HCT116 (cell line): ENCODE measurements around the gene CASP7. TPM values are rescaled to one million over a fixed set of nuclear protein-coding genes. Genes with fewer than 3 reads are reported as not detected.

Source experiments
- ATAC-seq: fragments of 200-7000 bp; cut with Tn5 transposase; 2 replicates; pipeline ENCODE4 v1.9.1; 2020; ENCODE audit warnings: mild to moderate bottlenecking, moderate library complexity
- BruUV-seq: library from RNA; stranded (reverse); fragments of 400-500 nt; replicated peaks from 2 replicates; lab custom pipeline; 2021; lab: Mats Ljungman, UMichigan
- CTCF ChIA-PET: fragments of 300-600 bp; sonication (Branson Sonifier 250); formaldehyde crosslinking; loops from one replicate; lab custom pipeline; 2021; ENCODE audit warnings: antibody characterized with exemption; lab: Charles Lee
- POLR2A ChIA-PET: fragments of 300-600, 350-600 bp; sonication (Branson Sonifier 250); formaldehyde crosslinking; loops from one replicate; lab custom pipeline; 2021; ENCODE audit warnings: antibody characterized with exemption; lab: Charles Lee
- RAD21 ChIA-PET, 2 experiments: fragments of 300-600 bp; sonication (Branson Sonifier 250); formaldehyde crosslinking; loops; one replicate each; lab custom pipeline; 2023; ENCODE audit warnings: low total read pairs in 2 of 2; ENCODE audit not compliant: uncharacterized antibody in 2 of 2, unreplicated experiment in 2 of 2, low non-redundant PET in 1 of 2; lab: Charles Lee
- DNase-seq: peaks from one replicate; pipeline ENCODE4 v3.0.0-alpha.2; 2010; ENCODE audit warnings: low read depth, low spot score
- H2AFZ ChIP-seq: fragments of 200-600 bp; shearing (Covaris generic), sonication (generic); 2 replicates; pipeline ENCODE4 v1.6.1; 2017; ENCODE audit warnings: low read depth, mixed run types, mixed read lengths, antibody characterized with exemption, low read length; ENCODE audit not compliant: poor library complexity, severe bottlenecking
- H3K27ac ChIP-seq: 2 replicates; pipeline ENCODE4 v1.5.1; 2012; ENCODE audit warnings: low read depth, low read length
- H3K27me3 ChIP-seq: fragments of 200-600 bp; sonication (generic); 2 replicates; pipeline ENCODE4 v1.6.1; 2016; ENCODE audit warnings: mixed run types, low read length, mixed read lengths; ENCODE audit not compliant: insufficient read depth
- H3K36me3 ChIP-seq, 2 experiments: fragments of 200-500 bp in 1 of 2; fragments of 200-600 bp in 1 of 2; sonication (Bioruptor generic) in 1 of 2; sonication (generic) in 1 of 2; 2 replicates each; pipeline versions ENCODE4 v1.5.1 to v1.6.1; 2014 to 2016; ENCODE audit warnings: low read length in 2 of 2, inconsistent platforms in 1 of 2, mixed read lengths in 1 of 2, mixed run types in 1 of 2; ENCODE audit not compliant: insufficient read depth in 2 of 2, control insufficient read depth in 1 of 2
- H3K4me1 ChIP-seq, 2 experiments: fragments of 200-600 bp in 1 of 2; sonication (generic) in 1 of 2; 2 replicates each; pipeline versions ENCODE4 v1.5.1 to v1.6.1; 2012 to 2017; ENCODE audit warnings: low read length in 2 of 2, inconsistent platforms in 1 of 2, mild to moderate bottlenecking in 1 of 2, mixed read lengths in 1 of 2, mixed run types in 1 of 2, moderate library complexity in 1 of 2; ENCODE audit not compliant: insufficient read depth in 2 of 2, control insufficient read depth in 1 of 2
- H3K4me2 ChIP-seq: fragments of 200-600 bp; sonication (generic); 2 replicates; pipeline ENCODE4 v1.6.1; 2017; ENCODE audit warnings: mixed run types, low read length, mixed read lengths
- H3K4me3 ChIP-seq, 2 experiments: fragments of 200-600 bp in 1 of 2; sonication (generic) in 1 of 2; replicated peaks in 1 of 2; 2 replicates each; pipeline ENCODE4 v1.5.1; 2011 to 2016; ENCODE audit warnings: low read length in 2 of 2, control low read depth in 1 of 2, low read depth in 1 of 2, mild to moderate bottlenecking in 1 of 2, mixed read lengths in 1 of 2, mixed run types in 1 of 2
- H3K79me2 ChIP-seq: fragments of 200-600 bp; sonication (generic); 2 replicates; pipeline ENCODE4 v1.6.1; 2017; ENCODE audit warnings: mild to moderate bottlenecking, mixed run types, low read length, moderate library complexity, mixed read lengths; ENCODE audit not compliant: insufficient read depth
- H3K9ac ChIP-seq: fragments of 200-600 bp; sonication (generic); 2 replicates; pipeline ENCODE4 v1.6.1; 2016; ENCODE audit warnings: low read length, mixed read lengths
- H3K9me2 ChIP-seq: fragments of 200-600 bp; sonication (generic), shearing (Covaris generic); 2 replicates; pipeline ENCODE4 v1.6.1; 2017; ENCODE audit warnings: mixed run types, mild to moderate bottlenecking, moderate library complexity; ENCODE audit not compliant: insufficient read depth
- H3K9me3 ChIP-seq, 2 experiments: fragments of 200-500 bp in 1 of 2; fragments of 200-600 bp in 1 of 2; sonication (Bioruptor generic) in 1 of 2; sonication (generic) in 1 of 2; 2 replicates each; pipeline ENCODE4 v1.6.1; 2014 to 2017; ENCODE audit warnings: low read length in 2 of 2, mixed read lengths in 2 of 2, inconsistent platforms in 1 of 2, low read depth in 1 of 2, mild to moderate bottlenecking in 1 of 2, mixed run types in 1 of 2, moderate library complexity in 1 of 2; ENCODE audit not compliant: control insufficient read depth in 1 of 2, insufficient read depth in 1 of 2
- H4K20me1 ChIP-seq: fragments of 200-600 bp; sonication (generic), shearing (Covaris generic); 2 replicates; pipeline ENCODE4 v1.6.1; 2017; ENCODE audit warnings: mixed run types, mild to moderate bottlenecking, moderate library complexity; ENCODE audit not compliant: insufficient read depth
- ELF1 ChIP-seq: IDR thresholded peaks from 2 replicates; pipeline ENCODE4 v1.6.1; 2012; ENCODE audit warnings: low read depth, borderline replicate concordance
- EZH2 ChIP-seq: fragments of 200-600 bp; sonication (generic); IDR thresholded peaks from 2 replicates; pipeline ENCODE4 v1.6.1; 2017; ENCODE audit warnings: antibody characterized with exemption, mixed run types
- FOSL1 ChIP-seq: IDR thresholded peaks from 2 replicates; pipeline ENCODE4 v1.6.1; 2012; ENCODE audit warnings: low read depth
- JUND ChIP-seq: IDR thresholded peaks from 2 replicates; pipeline ENCODE4 v1.6.1; 2012
- POLR2A ChIP-seq: IDR thresholded peaks from 2 replicates; pipeline ENCODE4 v1.7.0; 2011; ENCODE audit warnings: borderline replicate concordance; ENCODE audit not compliant: insufficient read depth, insufficient read length; ENCODE audit errors: extremely low read depth
- POLR2AphosphoS5 ChIP-seq: IDR thresholded peaks from 2 replicates; pipeline ENCODE4 v1.6.1; 2011; ENCODE audit warnings: mild to moderate bottlenecking, low read depth, low read length, moderate library complexity
- REST ChIP-seq: IDR thresholded peaks from 2 replicates; pipeline ENCODE4 v1.6.1; 2012; ENCODE audit warnings: low read depth
- SRF ChIP-seq: IDR thresholded peaks from 2 replicates; pipeline ENCODE4 v1.6.1; 2012; ENCODE audit warnings: low read depth
- TCF7L2 ChIP-seq: IDR thresholded peaks from 2 replicates; pipeline ENCODE4 v1.7.0; 2011; ENCODE audit warnings: borderline replicate concordance, inconsistent platforms; ENCODE audit not compliant: insufficient read depth, insufficient read length; ENCODE audit errors: extremely low read depth
- intact Hi-C: fragments of 100-400 bp; cut with micrococcal nuclease; formaldehyde crosslinking; loops from 2 replicates; pipeline ENCODE4 v1.10.0; 2022
- total RNA-seq: library from RNA; stranded (reverse); gene quantifications from one replicate; pipeline ENCODE4 v1.2.1, GENCODE V29; 2021; ENCODE audit not compliant: unreplicated experiment
- TF ChIP-seq, protein P1 (sequence below): IDR thresholded peaks from 2 replicates; pipeline ENCODE4 v1.6.1; 2011; ENCODE audit warnings: mild to moderate bottlenecking, low read length, moderate library complexity; ENCODE audit not compliant: insufficient replicate concordance; ENCODE audit errors: extremely low read depth
- TF ChIP-seq, protein P2 (sequence below): IDR thresholded peaks from 2 replicates; pipeline ENCODE4 v1.6.1; 2012
- TF ChIP-seq, protein P3 (sequence below): IDR thresholded peaks from 2 replicates; pipeline ENCODE4 v1.6.1; 2012

The CASP7 gene
- total RNA-seq, 1 experiment from 2014 or later = 30.5 TPM

DNA sequence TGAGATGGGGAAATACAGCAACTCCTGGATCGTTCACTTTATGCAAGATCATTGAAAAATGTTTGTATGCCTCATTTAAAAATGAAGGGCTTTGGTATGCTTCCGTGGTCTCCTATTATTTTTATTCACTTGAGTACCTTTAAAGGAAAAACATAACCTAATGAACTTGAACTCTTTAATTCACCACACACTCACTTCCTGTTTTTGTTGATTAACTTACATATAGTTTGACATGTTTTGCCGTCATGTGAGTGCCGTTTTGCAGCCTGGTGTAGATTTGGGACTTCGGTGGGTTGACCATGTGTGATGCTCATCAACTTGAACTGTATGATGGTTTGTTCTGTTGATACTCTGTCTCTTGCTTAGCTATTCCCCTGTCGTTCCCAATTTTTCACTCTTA, 28.9 kb downstream of the CASP7 start:
- CTCF ChIA-PET = no interaction called here
- intact Hi-C loops = loop anchor here (5.0 to 10.0 kb wide), 3 partner anchors 89 to 1416 kb away; no protein-coding TSS in a partner anchor
- BruUV-seq = no TSS peak

GRCh38 chr10:113709221-113709838, 29.6 kb downstream of the CASP7 start:
- no peak overlapping the region for H3K27ac ChIP-seq
- no peak overlapping the region for H2AFZ ChIP-seq
- no peaks in the 10 kb centered on the region; the same call in 1 of the 2 replicates for H3K79me2 ChIP-seq
- DNase-seq (no peak), ATAC-seq (no peak)
- H3K27me3 ChIP-seq = no peaks in the 10 kb centered on the region
- no peaks in the 10 kb centered on the region for H3K9me3 ChIP-seq
- ChIA-PET CTCF (no interaction called here), POLR2A (no interaction called here), RAD21 (no interaction called here)
- no peaks in the 10 kb centered on the region for H3K4me1 ChIP-seq
- H4K20me1 ChIP-seq = no peaks in the 10 kb centered on the region
- no peaks in the 10 kb centered on the region for H3K36me3 ChIP-seq
- no peak overlapping the region for H3K9ac ChIP-seq
- BruUV-seq = no TSS peak
- no peaks in the 10 kb centered on the region for H3K9me2 ChIP-seq
- H3K4me3 ChIP-seq = no peak overlapping the region
- no peak overlapping the region for H3K4me2 ChIP-seq
- intact Hi-C loops = loop anchor here (5.0 to 10.0 kb wide), 3 partner anchors 88 to 1415 kb away; no protein-coding TSS in a partner anchor
- TF ChIP-seq EZH2 (no peak), ELF1 (no peak), REST (no peak), FOSL1 (no peak), SRF (no peak), JUND (no peak), POLR2AphosphoS5 (no peak), POLR2A (no peak)
- TF ChIP-seq, protein P1, sequence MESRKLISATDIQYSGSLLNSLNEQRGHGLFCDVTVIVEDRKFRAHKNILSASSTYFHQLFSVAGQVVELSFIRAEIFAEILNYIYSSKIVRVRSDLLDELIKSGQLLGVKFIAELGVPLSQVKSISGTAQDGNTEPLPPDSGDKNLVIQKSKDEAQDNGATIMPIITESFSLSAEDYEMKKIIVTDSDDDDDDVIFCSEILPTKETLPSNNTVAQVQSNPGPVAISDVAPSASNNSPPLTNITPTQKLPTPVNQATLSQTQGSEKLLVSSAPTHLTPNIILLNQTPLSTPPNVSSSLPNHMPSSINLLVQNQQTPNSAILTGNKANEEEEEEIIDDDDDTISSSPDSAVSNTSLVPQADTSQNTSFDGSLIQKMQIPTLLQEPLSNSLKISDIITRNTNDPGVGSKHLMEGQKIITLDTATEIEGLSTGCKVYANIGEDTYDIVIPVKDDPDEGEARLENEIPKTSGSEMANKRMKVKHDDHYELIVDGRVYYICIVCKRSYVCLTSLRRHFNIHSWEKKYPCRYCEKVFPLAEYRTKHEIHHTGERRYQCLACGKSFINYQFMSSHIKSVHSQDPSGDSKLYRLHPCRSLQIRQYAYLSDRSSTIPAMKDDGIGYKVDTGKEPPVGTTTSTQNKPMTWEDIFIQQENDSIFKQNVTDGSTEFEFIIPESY = no peak
- TF ChIP-seq, protein P2, sequence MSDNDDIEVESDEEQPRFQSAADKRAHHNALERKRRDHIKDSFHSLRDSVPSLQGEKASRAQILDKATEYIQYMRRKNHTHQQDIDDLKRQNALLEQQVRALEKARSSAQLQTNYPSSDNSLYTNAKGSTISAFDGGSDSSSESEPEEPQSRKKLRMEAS = no peak

More for the DNA sequence above, 28.9 kb downstream of the CASP7 start:
- H4K20me1 ChIP-seq = no peaks in the 10 kb centered on the region
- no peak overlapping the region for H2AFZ ChIP-seq
- no peak for TF ChIP-seq JUND
- no peak for TF ChIP-seq TCF7L2
- TF ChIP-seq POLR2AphosphoS5 = no peak
- TF ChIP-seq, protein P3, sequence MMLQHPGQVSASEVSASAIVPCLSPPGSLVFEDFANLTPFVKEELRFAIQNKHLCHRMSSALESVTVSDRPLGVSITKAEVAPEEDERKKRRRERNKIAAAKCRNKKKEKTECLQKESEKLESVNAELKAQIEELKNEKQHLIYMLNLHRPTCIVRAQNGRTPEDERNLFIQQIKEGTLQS = no peak
- ChIA-PET RAD21 (no interaction called here), POLR2A (no interaction called here)
- no peaks in the 10 kb centered on the region for H3K9me3 ChIP-seq
- H3K4me2 ChIP-seq = no peak overlapping the region
- H3K9ac ChIP-seq = no peak overlapping the region
- no peak for DNase-seq
- no peaks in the 10 kb centered on the region; the same call in 1 of the 2 replicates for H3K79me2 ChIP-seq
- no peak overlapping the region for H3K27ac ChIP-seq
- H3K9me2 ChIP-seq = no peaks in the 10 kb centered on the region
- no peaks in the 10 kb centered on the region for H3K36me3 ChIP-seq
- H3K4me3 ChIP-seq = no peak overlapping the region
- ATAC-seq = no peak
- H3K4me1 ChIP-seq = no peaks in the 10 kb centered on the region
- no peaks in the 10 kb centered on the region for H3K27me3 ChIP-seq
